Stimulated activated CD8-positive, alpha-beta memory T cell treated with anti-CD3 and anti-CD28 coated beads, Interleukin-15, amount 100 ng/mL, for 48 hours (primary cell): ENCODE results near the gene GLRX2.

Source experiments
- DNase-seq, 2 donors: peaks; one replicate each; pipeline ENCODE4 v3.0.0-alpha.2; 2020; ENCODE audit warnings: low read depth in 2 of 2

Gene GLRX2

DNA sequence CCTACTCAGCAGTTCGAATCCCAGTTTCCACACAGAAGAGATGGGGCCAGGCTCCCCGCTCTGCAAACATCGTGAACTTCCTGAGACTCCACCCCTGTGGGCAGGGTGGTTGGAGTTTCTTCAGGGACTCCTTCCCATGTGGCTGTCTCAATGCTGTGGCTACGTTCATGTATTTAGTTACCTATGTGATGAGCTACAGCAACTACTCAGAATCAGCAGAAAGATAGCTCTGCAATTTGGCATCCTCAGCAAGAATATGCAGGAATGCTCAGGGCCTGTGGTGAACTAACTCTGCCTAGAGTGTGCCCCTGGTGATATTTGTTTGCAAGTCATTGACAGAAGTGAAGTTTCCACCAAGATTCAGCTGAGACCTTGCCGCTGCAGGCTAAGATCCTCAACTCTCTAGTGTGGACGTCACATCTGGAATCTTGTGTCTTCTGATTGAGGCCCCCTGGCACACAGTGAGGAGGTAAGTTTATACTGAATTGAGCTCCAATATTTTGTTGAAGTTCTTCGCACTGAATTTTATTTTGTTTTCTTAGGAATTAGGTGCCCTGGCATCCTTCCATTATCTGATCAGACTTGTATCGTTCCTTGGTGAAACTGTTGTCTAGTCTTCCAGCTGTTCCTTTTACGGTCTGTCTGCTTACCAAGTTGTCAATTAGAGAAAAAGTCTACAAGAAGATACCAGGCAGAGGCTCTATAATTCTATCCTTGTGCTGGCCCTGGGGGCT is 8.2 kb upstream of the GLRX2 start:
- no peak for DNase-seq

DNA sequence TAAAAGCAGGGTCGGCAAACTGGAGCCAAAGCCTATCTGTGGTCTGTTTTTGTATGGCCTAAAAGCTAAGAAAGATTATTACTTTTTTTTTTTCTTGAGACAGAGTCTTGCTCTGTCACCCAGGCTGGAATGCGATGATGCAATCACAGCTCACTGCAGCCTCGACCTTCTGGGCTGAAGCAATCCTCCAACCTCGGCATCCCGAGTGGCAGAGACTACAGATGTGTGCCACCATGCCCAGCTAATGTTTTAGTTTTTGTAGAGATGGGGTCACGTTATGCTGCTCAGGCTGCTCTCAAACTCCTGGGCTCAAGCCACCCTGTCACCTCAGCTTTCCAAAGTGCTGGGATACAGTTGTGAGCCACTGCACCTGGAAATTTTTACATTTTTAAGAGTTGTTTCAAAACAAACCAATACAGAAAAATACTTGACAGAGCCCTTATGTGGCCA is 6.5 kb upstream of the GLRX2 start:
- no peak for DNase-seq

DNA sequence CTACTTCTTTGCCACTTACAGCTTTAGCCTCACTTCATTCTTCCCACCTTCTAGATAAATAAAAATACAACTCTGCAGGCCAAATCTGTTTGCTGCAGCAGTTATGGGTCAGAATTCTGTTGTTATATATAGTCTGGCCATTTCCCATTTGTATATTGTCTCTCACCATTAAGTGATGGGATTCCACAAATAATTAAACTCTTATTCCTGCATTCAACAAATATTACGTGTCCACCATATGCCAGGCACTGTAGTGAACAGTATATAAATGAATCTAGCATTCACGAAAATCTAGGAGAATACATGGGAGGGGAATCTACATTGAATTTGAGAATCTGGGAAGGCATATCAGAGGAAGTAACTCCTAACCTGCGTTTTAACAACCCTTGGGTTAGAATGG is 5.7 kb upstream of the GLRX2 start:
- no peak for DNase-seq

DNA sequence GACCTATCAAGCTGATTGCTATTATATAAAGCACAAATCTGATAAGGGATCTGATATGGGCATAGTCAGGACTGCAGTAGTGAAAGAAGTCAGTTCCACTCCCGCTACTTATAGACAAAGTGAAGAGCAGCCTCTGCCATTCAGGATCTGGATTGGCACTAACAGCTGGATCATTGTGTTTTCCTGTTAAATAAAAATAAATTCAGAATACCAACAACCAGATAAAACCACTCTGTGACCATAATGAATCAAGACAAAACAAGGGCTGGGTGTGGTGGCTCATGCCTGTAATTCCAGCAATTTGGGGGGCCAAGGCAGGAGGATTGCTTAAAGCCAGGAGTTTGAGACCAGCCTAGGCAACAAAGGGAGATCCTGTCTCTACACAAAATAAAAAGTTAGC is 5.0 kb upstream of the GLRX2 start:
- no peak for DNase-seq

DNA sequence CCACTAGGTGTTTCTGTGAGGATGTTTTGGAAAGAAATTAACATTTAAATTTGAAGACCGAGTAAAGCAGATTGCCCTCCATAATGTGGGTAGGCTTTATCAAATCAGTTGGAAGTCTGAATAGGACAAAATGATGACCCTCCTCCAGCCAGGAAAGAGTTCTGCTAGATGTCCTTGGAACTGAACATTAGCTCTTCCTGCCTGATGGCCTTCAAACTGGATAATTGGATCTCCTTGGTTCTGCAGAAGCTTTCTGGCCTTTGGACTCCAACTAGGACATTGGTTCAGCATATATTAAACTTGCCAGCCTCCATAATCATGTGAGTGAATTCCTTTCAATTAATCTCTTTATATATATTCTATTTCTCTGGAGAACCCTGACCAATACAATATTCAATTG is 4.4 kb upstream of the GLRX2 start:
- DNase-seq: no peak

DNA sequence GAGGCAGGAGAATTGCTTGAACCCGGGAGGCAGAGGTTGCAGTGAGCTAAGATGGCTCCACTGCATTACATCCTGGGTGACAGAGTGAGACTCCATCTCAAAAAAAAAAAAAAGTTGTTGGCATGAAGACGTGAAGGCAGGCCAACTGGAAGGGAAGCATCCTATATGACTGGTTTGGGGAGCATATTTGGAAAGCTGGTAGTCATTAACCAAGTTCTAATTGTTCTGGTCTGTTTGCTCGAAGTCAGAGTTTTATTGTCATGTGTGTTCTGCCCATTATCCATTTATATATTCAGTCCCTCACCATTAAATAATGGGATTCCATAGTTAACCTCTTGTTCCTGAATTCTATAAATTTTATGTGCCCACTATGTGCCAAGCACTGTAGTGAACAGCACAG is 3.3 kb upstream of the GLRX2 start:
- DNase-seq: no peak

DNA sequence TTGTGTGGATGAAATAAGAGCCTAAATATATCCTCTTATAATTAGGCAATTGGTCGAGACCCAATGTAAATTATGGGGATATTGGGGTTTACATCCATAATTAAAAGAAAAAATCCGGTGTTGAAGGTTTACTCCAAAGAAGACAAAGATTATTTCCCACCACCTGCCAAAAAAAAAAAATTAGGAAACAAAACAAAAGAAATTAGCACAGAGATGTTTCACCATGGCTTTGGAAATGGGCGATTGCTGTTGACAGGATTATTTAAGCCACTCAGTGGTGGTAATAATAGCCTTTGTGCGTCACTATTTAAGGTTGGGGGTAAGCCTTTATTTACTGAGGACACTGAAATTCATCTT is 585 bp upstream of the GLRX2 start:
- DNase-seq: no peak

DNA sequence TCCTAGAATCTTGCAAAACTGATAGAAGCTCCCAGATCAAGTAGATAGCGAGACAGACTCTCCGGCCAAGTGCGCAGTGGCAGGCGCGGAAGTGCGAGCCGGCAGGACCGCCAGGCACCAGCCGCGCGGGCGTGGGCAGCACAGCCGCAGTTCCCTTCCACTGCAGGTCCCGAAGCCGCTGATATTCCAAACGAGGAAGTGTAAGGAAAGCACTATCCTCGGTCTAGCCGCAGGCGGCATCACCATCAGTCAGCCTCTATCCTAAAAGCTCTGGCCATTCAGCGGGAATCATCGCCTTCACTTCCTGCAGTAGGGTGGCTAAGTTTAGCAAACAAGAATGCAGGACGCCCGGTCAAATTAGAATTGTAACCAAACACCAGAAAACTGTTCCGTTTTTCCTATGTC is 710 bp downstream of the GLRX2 start:
- no peak for DNase-seq

DNA sequence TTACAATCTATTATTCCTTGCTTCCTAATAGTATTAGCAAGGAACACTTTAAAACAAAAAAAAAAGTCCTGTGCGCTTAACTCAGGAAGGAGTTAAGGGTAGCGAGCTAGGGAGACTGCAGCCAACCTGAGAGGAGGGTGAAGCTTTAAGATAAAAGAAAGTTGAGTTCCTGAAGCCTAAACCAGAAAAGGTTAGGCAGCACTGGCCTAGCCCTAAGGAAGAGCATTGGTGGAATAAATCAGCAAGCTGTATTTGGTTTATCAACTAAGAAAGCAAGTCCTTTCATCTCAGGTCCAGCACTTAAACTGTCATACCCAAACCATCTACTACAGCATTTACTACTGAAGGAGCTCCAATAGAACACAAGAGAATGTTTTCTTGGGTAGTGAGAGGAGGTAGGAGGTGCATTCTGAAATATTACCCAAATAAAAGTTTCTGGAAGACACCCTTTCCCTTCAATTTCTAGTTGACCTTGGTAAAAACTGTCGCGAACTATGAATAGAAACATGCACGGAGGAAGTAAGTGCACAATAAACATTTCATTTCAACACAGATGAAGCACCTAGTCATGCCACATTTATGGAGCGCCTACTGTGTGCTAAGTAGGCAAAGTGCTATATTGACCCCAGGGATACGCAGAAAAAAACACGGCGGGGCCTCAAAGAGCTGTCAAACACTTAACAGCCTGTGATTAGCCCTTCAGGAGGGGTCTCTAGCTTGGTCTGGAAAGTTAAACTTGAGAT is 1.3 kb downstream of the GLRX2 start:
- DNase-seq: no peak

DNA sequence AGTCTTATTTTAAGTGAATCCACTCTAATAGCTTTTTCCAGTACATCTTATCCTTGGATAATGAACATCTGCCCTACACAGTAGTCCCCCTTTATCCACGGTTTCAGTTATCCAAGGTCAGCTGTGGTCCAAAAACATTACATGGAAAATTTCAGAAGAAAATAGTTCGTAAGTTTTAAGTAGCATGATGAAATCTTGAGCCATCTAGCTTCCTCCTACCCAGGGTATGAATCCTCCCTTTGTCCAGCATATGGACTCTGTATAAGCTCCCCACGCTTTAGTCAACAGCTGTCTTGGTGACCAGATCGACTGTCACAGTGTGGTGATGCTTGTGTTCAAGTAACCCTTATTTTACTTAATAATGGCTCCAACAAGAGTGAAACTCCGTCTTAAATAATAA is 2.6 kb downstream of the GLRX2 start:
- no peak for DNase-seq

DNA sequence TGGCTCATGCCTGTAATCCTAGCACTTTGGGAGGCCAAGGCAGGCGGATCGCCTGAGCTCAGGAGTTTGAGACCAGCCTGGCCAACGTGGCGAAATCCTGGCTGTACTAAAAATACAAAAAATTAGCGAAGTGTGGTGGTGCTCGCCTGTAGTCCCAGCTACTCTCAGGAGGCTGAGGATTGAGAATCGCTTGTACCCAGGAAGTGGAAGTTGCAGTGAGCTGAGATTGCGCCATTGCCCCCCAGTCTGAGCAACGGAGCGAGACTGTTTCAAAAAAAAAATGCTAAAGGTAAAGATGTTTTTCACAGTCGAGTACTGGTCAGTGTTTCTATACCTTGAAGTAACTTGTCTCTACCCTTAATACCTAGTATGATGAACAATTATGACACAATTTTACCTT is 11.1 kb downstream of the GLRX2 start:
- DNase-seq: no peak

DNA sequence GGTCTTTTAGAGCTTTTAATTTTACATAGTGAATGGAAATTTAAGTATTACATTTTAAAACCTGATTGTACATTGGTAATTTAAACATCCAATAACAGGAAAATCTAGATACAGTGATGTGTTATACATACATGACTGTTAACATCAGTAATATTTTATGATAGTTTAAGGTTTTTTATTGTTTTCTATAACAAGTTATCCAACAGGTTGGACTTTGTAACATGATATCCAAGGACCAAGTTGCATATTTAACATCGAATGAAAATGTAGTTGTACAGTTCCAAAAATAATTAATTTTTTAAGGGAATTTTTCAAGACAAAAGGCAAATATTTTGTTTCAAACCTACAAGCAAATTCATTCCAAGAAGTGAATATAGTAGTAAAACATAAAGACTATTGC is 14.3 kb downstream of the GLRX2 start:
- no peak for DNase-seq

DNA sequence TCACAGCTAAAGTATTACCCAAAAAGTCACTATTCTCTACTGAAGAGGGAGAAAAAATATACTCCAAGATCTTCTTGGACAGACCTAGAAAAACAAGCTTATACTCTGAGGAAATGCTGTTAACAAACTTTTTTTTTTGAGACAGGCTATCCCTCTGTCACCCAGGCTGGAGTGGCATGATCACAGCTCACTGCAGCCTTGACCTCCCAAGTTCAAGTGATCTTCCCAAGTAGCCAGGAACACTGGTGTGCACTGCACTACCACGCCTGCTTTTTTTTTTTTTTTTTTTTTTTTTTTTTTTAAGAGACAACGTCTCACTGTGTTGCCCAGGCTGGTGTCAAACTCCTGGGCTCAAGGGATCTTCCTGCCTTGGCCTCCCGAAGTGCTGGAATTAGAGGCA is 17.3 kb downstream of the GLRX2 start:
- no peak for DNase-seq

DNA sequence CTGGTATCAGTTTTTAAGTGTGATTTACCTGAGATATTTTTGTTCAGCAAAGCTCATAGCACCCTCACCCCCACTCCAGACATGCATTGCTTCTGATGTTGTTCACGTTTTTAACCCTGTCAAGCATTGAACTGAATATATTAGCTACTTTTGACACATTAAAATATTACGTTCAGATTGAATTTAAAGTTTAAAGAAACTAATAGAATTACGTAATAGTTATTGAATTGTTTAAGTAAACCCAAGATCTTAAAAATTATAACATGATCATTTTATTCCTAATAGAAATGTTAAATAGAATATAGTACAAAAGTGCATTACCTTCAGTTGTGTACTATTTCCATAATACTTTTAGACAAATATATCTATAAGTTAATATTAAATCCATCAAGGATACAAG is 18.9 kb downstream of the GLRX2 start:
- DNase-seq: no peak

DNA sequence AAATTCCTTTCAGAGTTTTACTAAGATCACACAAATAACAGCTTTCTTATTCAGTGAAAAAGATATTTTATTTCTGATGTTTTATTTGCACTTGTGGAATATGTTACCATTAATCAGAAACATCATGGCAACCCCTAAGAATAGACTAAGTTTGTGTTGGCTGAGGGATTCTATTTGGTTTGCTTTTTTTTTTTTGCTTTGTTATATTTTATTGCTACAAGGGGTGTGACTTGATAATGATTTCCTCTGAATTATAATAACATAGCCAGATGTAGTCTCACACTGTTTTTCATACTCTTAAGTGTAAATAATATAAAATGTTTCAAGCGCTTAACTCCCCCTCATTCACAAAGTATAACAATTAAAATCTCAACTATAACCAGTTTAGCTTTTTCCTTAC is 20.0 kb downstream of the GLRX2 start:
- no peak for DNase-seq

DNA sequence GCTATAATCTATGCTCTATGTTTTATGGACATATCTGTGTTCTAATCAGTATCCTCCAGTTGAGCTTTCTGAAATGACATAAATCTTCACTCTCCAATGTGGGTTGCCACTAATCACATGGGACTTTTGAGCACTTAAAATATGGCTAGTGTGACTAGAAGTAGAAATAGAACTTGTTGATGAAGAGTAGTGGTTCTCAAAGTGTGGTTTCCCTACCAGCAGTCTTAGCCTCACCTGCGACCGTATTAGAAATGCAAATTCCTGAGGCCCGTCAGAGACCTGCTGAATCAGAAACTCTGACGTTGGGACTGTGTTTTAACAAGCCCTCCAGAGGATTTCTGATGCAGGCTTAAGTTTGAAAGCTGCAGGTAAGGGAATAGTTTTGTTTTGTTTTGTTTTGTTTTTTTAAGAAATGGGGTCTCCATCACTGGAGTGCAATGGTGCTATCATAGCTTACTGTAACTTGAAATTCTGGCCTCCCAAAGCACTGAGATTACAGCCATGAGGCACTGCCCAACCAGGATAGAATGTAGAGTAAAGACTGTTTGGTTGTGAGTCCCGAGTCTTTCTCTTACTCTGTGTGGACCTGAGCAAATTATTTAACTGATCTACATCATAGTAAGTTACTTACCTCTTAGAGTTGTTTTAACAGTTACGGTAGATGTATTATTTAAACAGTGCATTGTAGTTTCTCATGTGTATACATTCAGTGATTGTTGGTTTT is 21.7 kb downstream of the GLRX2 start:
- DNase-seq: no peak

DNA sequence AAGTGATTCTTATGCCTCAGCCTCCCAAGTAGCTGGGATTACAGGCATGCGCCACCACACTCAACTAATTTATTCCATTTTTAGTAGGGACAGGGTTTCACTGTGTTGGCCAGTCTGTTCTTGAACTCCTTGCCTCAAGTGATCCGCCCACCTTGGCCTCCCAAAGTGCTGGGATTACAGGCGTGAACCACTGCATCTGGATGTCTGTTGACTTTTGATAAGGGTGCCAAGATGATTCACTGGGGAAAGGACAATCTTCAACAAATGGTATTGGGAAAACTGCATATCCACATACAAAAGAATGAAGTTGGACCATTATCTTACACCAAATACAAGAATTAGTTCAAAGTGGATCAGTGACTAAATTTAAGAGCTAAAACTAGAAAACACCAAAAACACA is 26.0 kb downstream of the GLRX2 start:
- no peak for DNase-seq

DNA sequence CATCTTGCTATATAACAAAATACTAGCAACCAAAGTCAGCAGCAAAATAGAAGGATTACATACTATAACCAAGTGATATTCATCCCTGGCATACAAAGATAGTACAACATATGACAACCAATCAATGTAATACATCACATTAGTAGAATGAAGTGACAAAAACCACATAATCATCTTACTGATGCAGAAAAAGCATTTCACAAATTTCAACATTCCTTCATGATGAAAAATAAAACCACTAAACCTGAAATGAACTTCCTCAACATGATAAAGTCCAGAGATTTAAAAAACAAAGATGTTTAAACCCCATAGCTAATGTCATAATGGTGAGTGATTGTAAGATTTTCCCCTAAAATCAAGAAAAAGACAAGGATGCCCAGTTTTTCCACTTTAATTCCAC is 27.2 kb downstream of the GLRX2 start:
- DNase-seq: no peak

DNA sequence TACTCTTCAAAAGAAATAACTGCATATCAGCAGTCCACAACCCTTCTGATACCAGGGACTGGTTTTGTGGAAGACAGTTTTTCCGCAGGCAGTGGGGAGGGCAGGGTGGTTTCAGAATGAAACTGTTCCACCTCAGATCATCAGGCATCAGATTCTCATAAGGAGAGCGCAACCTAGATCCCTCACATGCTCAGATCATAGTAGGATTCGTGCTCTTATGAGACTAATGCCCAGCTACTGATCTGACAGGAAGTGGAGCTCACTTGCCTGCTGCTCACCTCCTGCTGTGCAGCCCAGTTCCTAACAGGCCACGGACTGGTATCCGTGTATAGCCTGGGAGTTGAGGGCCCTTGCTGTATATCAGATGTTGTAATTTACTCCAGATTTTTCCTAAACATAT is 34.3 kb downstream of the GLRX2 start:
- no peak for DNase-seq

DNA sequence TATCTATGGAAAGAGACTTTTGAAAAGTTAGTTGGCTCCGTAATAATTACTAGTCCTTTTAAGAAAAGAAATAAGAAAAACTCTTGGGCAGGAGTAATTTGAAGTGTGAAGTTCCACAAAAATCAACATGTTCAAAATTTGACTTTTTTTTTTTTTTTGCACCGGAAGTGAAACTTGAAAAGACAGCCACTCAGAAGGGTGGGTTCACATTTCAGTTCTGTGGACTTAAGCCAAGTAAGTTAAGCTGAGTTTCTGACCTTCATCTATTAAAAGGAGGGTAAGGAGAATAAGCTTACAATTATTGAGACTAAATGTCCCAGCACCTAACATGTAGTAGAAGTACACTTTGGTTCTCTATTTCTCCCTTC is 34.8 kb downstream of the GLRX2 start:
- no peak for DNase-seq

DNA sequence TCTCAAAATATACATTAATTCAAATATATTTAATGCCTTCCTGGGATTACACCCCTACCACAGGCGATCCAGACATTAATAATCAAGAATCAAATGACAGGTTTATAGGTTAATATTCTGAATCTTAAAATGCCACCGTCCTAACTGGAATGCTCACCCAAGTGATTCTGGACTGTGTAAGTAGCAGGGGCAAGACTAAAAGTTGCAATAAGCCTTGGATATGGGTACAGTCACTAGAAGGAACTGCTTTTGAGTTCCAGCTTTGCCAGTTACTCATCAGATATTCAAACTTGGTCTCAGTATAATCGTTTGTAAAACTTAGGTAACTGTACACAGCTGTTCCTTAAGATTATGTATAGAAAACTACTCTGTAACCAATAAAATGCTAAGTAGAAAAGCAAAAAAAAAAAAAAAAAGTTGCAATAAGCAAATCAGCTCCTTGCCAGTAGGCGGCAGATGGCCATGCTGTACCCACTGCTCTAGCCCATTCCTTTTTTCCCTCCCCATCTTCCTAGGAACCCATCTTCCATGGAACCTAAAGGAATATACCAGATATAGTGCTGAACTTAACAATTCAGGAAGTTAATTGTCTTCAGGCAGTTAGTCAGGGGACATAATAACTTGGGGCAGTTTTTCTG is 35.3 kb downstream of the GLRX2 start:
- no peak for DNase-seq

DNA sequence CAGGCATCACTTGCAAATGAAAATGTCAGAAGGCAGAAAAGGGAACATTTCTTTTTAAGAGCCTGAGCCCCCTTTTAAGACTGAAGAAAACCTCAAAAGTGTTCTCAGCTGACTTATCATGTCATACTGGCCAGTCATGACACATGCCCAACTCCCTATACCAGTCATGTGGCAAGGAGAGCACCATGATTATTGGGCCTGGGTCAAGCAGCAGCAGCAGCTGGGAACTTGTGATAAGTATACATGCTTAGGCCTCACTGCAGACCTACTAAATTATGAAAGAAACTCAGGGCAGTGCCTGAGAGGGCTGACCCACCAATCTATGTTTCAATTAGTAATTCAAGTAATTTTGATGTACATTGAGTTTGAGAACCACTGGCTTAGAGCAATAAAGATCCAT is 37.2 kb downstream of the GLRX2 start:
- DNase-seq: no peak

DNA sequence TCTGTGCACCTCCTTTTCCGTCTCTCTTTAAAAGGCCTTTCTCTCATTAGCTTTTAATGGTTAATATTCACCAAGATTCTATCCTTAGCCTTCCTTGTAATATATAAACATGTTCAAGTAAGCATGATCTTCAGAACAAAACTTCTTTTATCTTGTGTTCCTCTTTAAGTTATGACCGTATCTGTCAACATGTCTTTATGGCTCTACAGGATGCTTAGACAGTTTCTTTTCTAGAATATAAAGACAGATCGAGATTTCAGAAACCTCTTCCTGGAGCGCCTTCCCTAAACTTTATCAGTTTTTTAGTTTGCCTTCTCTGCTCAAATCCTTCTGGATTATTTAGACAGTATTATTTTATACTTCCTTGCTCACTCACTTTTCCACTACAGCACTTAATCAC is 38.6 kb downstream of the GLRX2 start:
- no peak for DNase-seq
